HG02884 (cell line): ENCODE data around the gene NOX3.

ENCODE experiments used
- ATAC-seq: cut with Tn5 transposase; IDR thresholded peaks from one replicate; pipeline ENCODE4 v1.9.1; 2021; ENCODE audit warnings: mild to moderate bottlenecking, moderate library complexity; ENCODE audit not compliant: unreplicated experiment

The NOX3 gene

DNA sequence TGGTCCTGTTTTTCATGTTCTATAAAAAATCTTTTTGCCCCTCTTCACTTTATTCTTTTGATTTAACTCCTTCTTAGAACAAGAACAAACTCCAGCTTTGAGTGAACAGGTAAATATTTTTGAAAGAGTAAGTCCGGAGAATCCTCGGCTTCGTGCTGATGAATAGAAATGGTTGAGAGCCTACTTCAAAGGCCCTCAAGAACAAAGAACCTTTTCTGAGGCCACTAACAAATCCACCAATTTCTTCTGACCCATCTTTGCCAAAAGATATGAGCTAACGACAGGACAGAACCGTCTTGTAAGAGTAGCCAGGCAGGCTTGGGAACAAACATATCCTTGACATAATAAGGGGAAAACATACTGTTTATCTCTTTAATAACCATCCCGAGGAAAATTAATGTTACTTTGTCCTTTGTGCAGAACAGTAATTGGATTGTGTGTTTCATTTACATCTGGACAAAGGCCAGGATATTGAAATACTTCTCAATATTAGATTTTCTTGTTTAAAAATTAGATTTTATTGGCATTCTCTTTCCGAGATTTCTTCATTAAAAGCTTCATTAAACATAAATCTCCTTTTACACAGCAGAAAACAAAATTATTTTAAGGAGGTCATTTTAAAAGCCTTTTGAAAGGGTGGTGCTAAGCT is 52.9 kb downstream of the NOX3 start:
- ATAC-seq, result no peak

GRCh38 chr6:155400654-155400965 is 55.0 kb downstream of the NOX3 start:
- no peak for ATAC-seq

DNA sequence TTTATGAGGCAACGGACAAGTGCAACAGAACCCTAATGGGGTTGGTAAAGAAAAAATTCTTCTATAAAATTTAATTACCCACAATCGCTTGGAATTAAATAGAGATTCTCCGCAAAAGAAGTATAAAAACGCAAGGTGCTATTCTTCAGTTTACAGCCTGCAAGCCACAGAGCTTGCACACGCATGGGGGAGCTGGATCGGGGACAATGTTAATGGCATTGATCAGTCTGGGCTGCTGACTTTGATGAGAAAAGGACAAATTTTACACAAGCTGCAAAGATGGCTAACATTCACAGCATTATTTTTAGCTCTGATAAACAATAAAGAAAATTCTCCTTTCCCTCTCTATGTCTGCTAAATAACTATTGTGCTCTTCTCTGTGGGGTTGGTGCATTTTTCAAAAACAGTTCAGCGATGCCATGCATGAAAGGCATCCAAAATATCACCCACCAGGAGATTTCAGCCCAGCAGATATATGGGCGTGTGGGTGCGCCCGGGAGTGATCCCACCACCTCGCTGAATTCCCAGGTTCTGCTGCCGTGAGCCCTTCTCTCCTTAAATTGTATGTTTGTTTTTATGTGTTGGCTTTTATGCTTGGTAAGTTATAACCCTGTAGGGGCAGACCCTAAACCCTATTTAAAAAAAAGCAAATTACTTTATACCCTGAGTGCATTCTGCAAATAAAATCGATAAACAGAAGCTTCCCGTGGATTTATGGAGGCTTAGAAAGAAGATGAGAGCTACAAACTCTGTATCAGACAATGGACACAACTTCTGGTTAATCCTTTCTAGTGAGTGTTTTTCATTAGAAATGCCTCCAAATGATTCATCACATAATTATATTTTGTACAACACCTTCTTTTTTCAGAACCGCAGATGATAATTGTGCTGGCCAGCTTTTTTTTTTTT is 55.6 kb downstream of the NOX3 start:
- no peak for ATAC-seq

- ATAC-seq, result no peak
Measured at GRCh38 chr6:155399062-155399744, 56.4 kb downstream of the NOX3 start.

GRCh38 chr6:155398701-155399061 is 57.0 kb downstream of the NOX3 start:
- ATAC-seq, result no peak

DNA sequence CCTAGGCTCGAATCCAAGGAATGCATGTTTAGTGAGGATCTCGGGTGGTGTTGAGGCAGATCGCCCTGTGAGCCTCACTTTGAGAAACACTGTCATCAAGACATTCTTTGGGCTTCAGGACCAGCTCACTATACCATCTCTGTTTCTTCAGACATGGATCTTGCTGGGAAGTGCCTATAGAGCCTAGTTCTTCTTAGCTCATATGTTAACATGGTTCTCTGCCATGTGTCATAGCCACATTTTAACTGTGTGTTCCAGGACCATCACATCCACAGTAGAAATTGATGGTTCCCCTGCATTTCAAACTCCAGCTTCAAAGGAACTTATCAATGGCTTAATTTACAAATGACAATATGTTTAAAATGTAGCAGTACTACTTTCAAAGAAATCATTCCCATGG is 57.4 kb downstream of the NOX3 start:
- ATAC-seq, result no peak

DNA sequence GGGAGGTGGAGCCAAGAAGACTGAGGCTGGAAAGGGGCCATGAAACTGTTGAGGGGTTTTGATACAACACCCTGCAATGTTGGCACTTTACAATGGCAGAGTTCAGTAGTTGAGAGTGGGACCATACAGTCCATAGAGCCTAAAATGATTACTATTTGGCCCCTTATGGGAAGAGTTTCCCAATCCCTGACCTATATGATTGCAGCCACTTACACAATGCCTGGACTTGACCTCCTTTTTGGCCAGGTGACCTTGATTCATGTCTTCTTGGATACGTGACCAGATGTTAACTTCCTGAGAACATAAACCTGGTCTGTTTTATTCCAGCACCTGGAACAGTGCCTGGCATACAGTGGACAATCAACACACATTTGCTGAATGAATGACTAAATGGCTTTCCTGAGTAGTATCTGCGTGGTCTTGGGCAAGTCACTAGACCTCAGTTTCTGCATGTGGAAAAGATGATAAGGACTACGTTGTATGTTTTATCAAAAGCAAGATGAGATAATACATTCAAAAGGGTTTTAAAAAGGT is 58.4 kb downstream of the NOX3 start:
- ATAC-seq, result no peak

DNA sequence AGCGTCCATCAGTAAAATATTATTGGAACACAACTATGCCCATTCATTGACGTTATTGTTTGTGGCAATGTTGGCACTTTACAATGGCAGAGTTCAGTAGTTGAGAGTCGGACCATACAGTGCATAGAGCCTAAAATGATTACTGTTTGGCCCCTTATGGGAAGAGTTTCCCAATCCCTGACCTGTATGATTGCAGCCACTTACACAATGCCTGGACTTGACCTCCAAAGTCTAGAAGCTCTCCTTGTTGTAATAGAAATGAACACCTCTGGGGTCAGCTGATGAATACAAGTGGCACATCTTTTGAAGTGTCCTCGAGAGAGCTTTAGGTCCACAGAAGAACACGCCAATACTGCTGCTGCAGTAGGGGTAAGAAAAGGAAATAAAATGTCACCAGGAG is 59.0 kb downstream of the NOX3 start:
- ATAC-seq, result no peak

DNA sequence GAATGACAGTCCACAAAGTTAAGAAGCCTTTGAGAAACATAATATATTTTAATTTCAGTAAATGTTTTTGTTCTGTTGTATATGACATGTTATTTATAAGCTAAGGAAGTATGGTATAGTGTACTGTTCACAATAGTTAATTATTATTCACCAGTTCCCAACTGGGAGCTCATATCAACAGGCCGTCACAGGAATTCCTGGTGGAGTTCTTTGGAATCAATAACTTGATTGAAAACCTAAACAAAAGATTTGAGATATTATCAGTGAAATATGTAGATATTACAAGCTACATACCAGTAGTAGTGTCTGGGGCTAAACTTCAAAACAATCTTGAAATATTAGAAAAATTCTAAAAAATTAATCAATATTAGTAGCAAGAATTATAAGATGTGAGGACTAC is 60.3 kb downstream of the NOX3 start:
- ATAC-seq, result no peak

- no peak for ATAC-seq
Measured at GRCh38 chr6:155389130-155389529, 66.5 kb downstream of the NOX3 start.

- no peak for ATAC-seq
Measured at GRCh38 chr6:155388591-155388990, 67.0 kb downstream of the NOX3 start.

DNA sequence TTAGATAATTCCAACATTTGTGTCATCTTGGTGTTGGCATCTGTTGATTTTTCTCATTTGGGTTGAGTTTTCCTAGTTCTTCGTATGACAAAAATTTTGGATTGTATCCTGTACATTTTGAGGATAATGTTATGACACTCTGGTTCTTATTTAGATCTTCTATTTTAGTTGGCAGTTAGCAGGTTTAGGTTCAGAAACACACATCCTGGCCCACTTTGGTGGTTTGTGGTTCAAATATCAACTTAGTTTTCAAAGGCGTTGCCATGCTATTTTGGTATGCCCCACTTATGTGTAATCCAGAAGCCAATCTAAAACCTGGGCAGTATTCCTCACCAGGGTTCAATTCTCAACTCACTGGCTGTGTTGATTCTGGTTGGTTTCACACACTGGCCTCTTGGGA is 68.2 kb downstream of the NOX3 start:
- no peak for ATAC-seq

- ATAC-seq, result no peak
Measured at GRCh38 chr6:155384321-155384952, 71.2 kb downstream of the NOX3 start.

DNA sequence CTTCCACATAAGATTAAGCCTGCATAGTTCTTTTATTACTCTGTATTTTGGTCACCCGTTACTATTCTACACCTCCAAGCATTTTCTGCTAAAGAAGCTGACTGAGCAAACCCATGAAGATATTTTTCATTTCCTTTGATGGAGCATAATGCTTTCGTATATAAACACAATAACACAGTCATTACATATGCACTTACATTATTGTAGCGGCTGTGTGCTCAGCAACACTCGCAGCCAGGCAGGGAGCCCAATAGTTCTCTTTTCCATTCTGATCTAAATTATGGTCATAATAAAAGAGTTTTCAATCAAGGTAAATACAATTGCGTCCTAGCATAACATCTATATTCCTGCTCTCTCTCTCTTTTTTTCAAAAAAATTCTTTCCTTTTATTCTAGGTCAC is 71.7 kb downstream of the NOX3 start:
- no peak for ATAC-seq

DNA sequence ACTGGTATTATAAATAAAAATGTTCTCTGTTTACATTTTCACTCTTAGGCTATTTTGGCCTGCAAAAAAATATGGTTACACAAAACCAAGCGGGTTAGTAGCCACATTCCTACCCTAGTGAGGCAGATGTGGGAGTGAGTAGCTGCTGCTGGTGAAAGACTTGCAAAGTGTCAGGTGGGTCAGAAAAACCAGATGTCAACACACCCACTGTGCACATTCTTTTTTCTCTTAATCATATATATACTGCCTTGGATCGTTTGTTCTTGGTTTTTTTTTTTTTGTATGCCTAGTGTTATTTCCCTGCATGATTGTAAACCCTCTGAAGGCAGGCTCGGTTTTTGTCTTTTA is 73.3 kb downstream of the NOX3 start:
- ATAC-seq, result no peak

DNA sequence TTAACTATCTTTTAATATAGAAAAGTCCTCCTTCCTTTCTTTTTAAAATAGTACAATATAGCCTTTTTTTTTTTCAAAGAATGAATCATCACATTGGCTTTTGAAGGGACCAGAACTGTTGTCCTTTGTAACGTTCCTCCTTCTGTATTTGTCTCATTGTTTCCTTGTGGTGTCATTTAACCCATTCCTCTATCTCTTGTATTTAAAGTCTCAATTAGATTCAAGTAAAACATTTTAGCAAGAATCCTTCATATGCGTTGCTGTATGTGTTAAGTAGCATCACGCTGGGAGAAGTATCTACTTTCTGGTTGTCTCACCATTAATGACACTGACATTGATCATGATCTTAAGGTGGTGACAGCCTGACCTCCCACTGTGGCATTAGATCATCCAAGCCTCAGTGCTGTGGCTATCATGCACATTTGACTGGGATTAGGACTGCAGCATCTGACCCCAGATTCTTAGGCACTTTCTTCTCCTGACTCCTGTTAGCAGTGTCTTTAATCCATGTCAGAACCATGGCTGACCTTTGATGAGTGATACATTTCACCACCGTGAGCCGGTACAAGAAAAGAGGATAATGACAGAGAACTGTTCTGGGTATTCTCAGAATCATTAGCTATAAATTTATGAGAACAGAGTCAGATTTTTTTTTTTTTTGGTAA is 73.8 kb downstream of the NOX3 start:
- no peak for ATAC-seq

DNA sequence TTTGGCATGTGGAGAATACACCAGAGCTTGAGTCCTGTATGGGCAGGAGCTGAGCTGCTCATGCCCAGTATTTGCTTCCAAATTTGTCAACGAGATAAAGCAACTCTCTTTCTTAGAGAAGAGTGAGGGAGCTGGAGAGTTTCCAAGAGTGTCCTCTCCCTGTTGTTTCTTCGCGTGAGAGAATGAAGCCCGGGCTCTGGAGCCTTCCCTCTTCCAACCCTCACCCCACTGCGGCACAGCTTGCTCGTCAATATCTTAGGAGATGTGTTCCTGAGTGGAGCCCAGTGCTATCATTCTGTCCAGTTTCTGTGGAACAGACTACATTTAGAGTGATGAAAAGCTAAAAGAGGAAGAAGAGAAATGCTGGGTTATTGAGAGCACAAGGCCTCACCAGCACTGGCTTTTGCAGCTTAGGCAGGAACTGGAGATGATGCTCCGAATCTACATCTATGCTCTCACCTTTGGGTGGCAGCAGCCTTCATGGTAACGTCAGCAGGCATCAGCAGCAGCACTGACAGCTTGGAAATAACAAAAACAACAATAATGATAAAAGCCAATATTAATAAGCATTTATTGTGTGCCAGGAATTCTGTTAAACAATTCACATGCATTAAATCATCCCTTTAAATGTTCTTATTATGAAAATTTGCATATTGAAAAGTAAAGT is 74.8 kb downstream of the NOX3 start:
- no peak for ATAC-seq

DNA sequence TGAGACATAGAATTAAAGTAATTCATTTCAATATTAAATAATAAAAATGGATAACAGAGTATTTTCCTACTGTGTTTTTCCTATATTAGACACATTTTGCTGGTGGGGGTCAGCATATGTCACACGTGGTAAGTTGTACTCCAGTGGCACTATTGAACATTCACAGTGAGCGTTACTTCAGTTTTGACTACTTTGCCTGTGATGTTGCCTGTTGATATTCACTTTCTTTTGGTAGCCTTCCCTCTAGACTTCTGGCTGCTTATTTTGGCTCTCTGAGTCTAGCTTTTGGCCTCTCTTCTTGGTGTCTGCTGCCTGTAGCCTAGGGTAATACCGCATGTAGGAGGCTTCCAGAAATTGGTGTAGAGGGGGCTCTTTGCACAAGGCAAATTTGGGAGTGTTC is 76.9 kb downstream of the NOX3 start:
- no peak for ATAC-seq

GRCh38 chr6:155378276-155378675 is 77.4 kb downstream of the NOX3 start:
- ATAC-seq, result peak; percentile 78

GRCh38 chr6:155377061-155377460 is 78.6 kb downstream of the NOX3 start:
- no peak for ATAC-seq
